Measurements from ENCODE around the gene TAF6.

TAF6 gene

DNA sequence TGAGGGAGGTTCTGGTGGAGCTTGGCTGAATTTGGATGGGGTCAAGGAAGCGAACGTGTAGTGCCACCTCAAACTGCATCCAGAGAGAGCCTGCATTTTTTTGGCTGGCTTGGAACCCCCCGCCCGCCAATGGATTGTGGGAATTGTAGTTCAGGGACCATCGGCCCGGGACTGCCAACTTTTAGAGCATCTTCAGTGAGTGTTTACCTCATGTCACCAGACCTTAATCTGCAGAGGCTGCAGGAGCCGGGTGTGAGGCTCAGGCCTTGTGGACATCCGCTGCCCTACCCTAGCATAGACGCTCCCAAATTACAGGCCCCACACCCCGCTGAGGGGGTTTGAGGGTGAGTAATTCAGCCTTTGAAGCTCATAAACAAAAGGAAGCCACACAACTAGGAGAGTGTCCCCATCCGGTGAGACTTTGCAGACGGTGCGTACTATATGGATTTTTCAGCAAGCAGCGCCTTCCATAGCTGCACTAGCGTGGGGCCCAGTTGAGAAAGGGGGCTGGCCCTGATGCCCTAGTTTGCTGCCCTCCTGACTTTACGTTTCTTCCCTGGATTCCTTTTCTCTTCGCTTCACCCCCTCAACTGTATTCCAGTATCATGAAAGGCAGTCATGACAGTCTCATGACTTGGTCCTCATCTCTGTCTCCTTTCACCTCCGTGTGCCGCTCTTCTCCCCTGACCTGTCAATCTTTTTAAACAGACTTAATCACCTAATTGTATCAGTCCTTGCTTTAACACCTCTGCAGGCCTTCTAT, 993 bp upstream of the TAF6 start:
- DNase-seq, result peak; percentile 40

GRCh38 chr7:100118388-100119071, 628 bp downstream of the TAF6 start:
- DNase-seq, result no peak

DNA sequence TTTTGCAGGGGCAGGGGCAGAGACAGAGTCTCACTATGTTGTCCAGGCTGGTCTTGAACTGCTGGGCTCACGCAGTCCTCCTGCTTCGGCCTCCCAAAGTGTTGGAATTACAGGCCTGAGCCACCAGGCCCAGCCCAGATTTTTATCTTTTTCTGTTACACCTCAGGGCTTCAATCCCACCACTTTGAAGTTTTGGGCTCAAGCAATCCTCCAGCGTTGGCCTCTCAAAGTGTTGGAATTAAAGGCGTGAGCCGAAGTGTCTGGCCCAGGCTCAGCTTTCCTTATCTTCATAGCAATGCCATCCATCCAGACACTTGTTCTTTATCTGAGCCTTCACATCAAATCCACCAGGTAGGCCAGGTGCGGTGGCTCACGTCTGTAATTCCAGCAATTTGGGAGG, 4.1 kb downstream of the TAF6 start:
- no peak for DNase-seq

GRCh38 chr7:100111914-100112313, 7.2 kb downstream of the TAF6 start:
- DNase-seq, result no peak

DNA sequence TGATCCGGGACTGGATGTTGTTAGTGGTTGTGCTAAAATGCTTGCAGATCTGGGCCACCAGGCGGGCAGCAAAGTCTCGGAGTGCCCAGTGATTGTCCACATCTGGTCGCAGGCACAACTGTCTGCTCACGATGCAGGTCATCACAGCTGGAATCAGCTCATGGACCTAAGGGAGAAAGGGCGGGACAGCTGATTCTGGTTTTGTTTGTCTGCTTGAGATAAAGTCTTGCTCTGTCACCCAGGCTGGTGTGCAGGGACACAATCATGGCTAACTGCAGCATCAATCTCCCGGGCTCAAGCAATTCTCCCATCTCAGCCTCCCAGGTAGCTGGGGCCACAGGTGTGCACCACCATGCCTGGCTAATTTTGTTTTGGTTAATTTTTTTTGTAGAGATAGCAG, 8.0 kb downstream of the TAF6 start:
- no peak for DNase-seq

DNA sequence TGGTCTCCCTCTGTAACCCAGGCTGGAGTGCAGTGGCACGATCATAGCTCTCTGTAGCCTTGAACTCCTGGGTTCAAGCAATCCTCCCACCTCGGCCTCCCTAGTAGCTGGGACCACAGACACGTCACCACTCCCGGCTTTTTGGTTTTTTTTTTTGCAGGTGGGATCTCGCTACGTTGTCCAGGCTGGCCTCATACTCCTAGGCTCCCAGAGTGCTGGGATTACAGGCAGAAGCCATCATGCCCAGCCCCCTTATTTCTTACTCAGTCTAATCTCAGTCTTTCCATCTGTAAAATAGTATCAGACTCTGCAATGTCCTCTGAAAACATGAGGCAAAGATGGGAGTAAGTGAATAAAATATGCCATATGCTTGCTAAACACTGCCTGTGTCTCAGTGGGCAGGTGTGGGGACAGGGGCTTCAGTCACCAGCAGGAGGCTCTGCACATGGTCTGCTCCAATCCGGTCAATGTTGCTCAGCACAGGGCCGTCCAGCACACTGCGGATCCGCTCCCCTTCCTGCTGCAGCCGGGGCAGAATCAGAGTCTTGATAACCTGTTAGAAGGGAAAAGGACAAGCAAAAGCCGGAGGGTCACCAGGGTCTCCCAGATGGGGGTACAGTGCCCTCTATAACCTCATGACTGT, 9.5 kb downstream of the TAF6 start:
- no peak for DNase-seq

GRCh38 chr7:100107890-100108289, 11.3 kb downstream of the TAF6 start:
- DNase-seq, result no peak

- DNase-seq, result no peak
These were observed 11.9 kb downstream of the TAF6 start for GRCh38 chr7:100107125-100107737.

DNA sequence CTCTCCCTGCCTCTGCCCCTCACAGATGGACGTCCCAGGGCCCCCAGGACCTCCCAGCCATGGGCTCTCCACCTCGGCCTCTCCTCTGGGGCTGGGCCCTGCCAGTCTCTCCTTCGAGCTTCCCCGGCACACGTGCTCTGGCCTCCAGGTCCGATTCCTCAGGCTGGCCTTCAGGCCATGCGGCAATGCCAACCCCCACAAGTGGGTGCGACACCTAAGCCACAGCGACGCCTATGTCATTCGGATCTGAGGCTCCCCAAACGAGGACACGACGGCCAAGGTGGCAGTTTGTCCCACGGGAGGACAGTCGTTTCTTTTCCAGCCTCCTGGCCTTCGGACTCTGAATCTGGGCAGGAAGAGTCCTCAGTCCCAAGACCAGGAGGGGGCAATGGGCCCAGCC, 12.5 kb downstream of the TAF6 start:
- DNase-seq, result no peak

- no peak for DNase-seq
These were observed 13.6 kb downstream of the TAF6 start for GRCh38 chr7:100105534-100105933.

- no peak for DNase-seq
These were observed 16.0 kb downstream of the TAF6 start for GRCh38 chr7:100102950-100103840.

GRCh38 chr7:100101016-100101862, 17.9 kb downstream of the TAF6 start, which contains the start of the genes AP4M1 and MCM7:
AP4M1 (plus strand) TSS chr7:100101643; CDS start chr7:100101715, 72 bp downstream.
MCM7 (minus strand) TSS chr7:100101397; CDS start chr7:100101294, 103 bp downstream.
- DNase-seq, result peak; percentile 99

- peak; percentile 97 for DNase-seq
These were observed 18.6 kb downstream of the TAF6 start for GRCh38 chr7:100100420-100101015.

- DNase-seq, result no peak
These were observed 19.7 kb downstream of the TAF6 start for GRCh38 chr7:100099452-100099851.

- no peak for DNase-seq
These were observed 20.2 kb downstream of the TAF6 start for GRCh38 chr7:100098913-100099312.

DNA sequence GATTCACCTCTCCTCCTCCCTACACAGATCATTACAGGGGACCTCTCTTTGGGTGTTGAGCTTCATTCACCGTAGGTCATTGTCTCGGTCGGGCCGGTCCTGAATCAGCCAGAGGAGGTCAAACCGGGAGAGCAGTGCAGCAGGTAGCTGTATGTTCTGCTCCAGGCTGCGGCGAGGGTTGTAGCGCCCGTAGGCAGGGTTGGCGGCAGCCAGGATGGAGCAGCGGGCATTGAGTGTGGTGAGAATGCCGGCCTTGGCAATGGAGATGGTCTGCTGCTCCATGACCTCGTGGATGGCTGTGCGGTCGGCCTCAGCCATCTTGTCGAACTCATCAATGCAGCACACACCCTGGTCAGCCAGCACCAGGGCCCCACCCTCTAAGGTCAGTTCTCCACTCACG, 23.5 kb downstream of the TAF6 start:
- DNase-seq, result no peak

GRCh38 chr7:100095289-100095688, 23.9 kb downstream of the TAF6 start:
- no peak for DNase-seq

- no peak for DNase-seq
These were observed 25.2 kb downstream of the TAF6 start for GRCh38 chr7:100093925-100094486.

DNA sequence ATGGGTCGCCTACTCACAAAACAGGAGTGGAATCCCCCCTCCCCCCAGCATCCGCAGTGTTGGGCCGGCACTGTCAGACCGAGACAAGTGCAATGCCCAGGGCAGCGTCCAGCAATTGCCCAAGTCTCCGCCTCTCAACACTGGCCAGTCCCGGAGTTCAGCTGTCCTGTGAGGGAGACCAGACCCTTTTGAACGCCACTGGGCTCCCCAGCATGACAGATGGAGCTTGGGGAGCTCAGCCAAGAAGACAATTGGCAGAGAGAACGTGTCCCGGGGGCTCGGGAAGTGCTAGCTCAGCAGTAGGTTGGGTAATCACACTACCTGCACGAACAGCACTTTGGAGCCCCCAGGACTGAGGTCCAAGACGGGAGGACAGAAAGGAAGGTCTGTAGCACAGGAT, 25.7 kb downstream of the TAF6 start:
- DNase-seq, result no peak

DNA sequence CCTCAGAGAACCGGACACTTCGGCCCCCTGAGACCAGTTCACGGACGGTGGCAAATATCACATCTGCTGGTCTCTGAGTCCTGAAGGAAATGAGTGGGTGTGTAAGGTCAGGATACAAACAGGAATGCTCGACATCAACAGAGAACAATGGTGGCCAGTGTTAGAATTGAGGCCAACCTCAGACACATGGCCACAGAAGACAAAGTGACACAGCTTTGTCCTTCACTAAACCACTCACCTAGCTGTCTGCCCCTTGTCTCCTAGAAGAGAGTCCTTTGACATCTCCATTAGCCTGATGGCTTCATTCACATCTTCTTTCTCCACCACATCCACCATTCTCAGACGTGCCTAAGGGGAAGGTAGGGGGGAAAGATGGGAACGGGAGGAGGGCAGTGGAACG, 26.1 kb downstream of the TAF6 start:
- DNase-seq, result no peak
